H9 (cell line): ENCODE results near the gene NCS1. TPM values are rescaled to one million over a fixed set of nuclear protein-coding genes. Genes with fewer than 3 reads are reported as not detected.

Experiments used
- DNase-seq: peaks from one replicate; pipeline ENCODE4 v3.0.0-alpha.2; 2017
- H2AFZ ChIP-seq: one replicate; pipeline ENCODE4 v1.6.1; 2013; ENCODE audit warnings: mild to moderate bottlenecking, low read length, control low read depth, moderate library complexity
- H2AK5ac ChIP-seq: 2 replicates; pipeline ENCODE4 v1.6.1; 2013; ENCODE audit warnings: low read length, control low read depth, mixed read lengths; ENCODE audit not compliant: insufficient read length
- H2BK120ac ChIP-seq: one replicate; pipeline ENCODE4 v1.6.1; 2013; ENCODE audit warnings: low read depth, mild to moderate bottlenecking, low read length, control low read depth, inconsistent platforms; ENCODE audit not compliant: poor library complexity, severe bottlenecking
- H2BK12ac ChIP-seq: 2 replicates; pipeline ENCODE4 v1.6.1; 2013; ENCODE audit warnings: low read length, control low read depth, mixed read lengths, low read depth; ENCODE audit not compliant: insufficient read length
- H2BK15ac ChIP-seq: 2 replicates; pipeline ENCODE4 v1.6.1; 2013; ENCODE audit warnings: low read depth, low read length, control low read depth
- H2BK20ac ChIP-seq: one replicate; pipeline ENCODE4 v1.6.1; 2013; ENCODE audit warnings: low read depth, mild to moderate bottlenecking, low read length, control low read depth, inconsistent platforms; ENCODE audit not compliant: poor library complexity, severe bottlenecking
- H2BK5ac ChIP-seq: 2 replicates; pipeline ENCODE4 v1.6.1; 2013; ENCODE audit warnings: low read length, control low read depth, mixed read lengths; ENCODE audit not compliant: insufficient read length
- H3K14ac ChIP-seq: 2 replicates; pipeline ENCODE4 v1.6.1; 2013; ENCODE audit warnings: low read length, control low read depth; ENCODE audit not compliant: insufficient read depth
- H3K18ac ChIP-seq: 2 replicates; pipeline ENCODE4 v1.6.1; 2013; ENCODE audit warnings: low read depth, mild to moderate bottlenecking, mixed read lengths, low read length, control low read depth; ENCODE audit not compliant: insufficient read length
- H3K23ac ChIP-seq: 2 replicates; pipeline ENCODE4 v1.6.1; 2013; ENCODE audit warnings: low read length, control low read depth, mixed read lengths, low read depth; ENCODE audit not compliant: insufficient read length
- H3K23me2 ChIP-seq: 2 replicates; pipeline ENCODE4 v1.6.1; 2013; ENCODE audit warnings: low read depth, mild to moderate bottlenecking, mixed read lengths, low read length, control low read depth; ENCODE audit not compliant: insufficient read length, poor library complexity, severe bottlenecking
- H3K27ac ChIP-seq: 2 replicates; pipeline ENCODE4 v1.5.1; 2013; ENCODE audit warnings: low read length, control low read depth, mixed read lengths, low read depth; ENCODE audit not compliant: insufficient read length
- H3K27me3 ChIP-seq: 2 replicates; pipeline ENCODE4 v1.6.1; 2013; ENCODE audit warnings: low read length, control low read depth, inconsistent platforms; ENCODE audit not compliant: insufficient read depth
- H3K4ac ChIP-seq: 2 replicates; pipeline ENCODE4 v1.6.1; 2013; ENCODE audit warnings: low read depth, mild to moderate bottlenecking, control low read depth, inconsistent platforms, low read length, moderate library complexity
- H3K4me1 ChIP-seq: 2 replicates; pipeline ENCODE4 v1.6.1; 2013; ENCODE audit warnings: low read length, control low read depth, inconsistent platforms; ENCODE audit not compliant: insufficient read depth
- H3K4me2 ChIP-seq: 2 replicates; pipeline ENCODE4 v1.6.1; 2013; ENCODE audit warnings: low read length, control low read depth, mixed read lengths; ENCODE audit not compliant: insufficient read length, insufficient read depth
- H3K56ac ChIP-seq: 2 replicates; pipeline ENCODE4 v1.6.1; 2013; ENCODE audit warnings: low read depth, mild to moderate bottlenecking, mixed read lengths, low read length, control low read depth; ENCODE audit not compliant: insufficient read length
- H3K79me1 ChIP-seq: 2 replicates; pipeline ENCODE4 v1.6.1; 2013; ENCODE audit warnings: low read depth, mild to moderate bottlenecking, moderate library complexity, low read length, control low read depth, inconsistent platforms; ENCODE audit not compliant: insufficient read depth, poor library complexity, severe bottlenecking
- H3K79me2 ChIP-seq: 2 replicates; pipeline ENCODE4 v1.6.1; 2013; ENCODE audit warnings: low read length, control low read depth, inconsistent platforms; ENCODE audit not compliant: insufficient read depth
- H3K9ac ChIP-seq: 2 replicates; pipeline ENCODE4 v1.6.1; 2013; ENCODE audit warnings: low read length, control low read depth, mixed read lengths; ENCODE audit not compliant: insufficient read length; ENCODE audit errors: extremely low read depth
- H3K9me3 ChIP-seq: one replicate; pipeline ENCODE4 v1.6.1; 2013; ENCODE audit warnings: low read depth, low read length, inconsistent platforms; ENCODE audit not compliant: control insufficient read depth
- H3T11ph ChIP-seq: one replicate; pipeline ENCODE4 v1.6.1; 2013; ENCODE audit warnings: mild to moderate bottlenecking, low read length, control low read depth, inconsistent platforms
- H4K20me1 ChIP-seq: one replicate; pipeline ENCODE4 v1.6.1; 2013; ENCODE audit not compliant: control insufficient read depth, insufficient read length, insufficient read depth
- H4K5ac ChIP-seq: 2 replicates; pipeline ENCODE4 v1.6.1; 2013; ENCODE audit warnings: low read depth, mild to moderate bottlenecking, mixed read lengths, low read length, control low read depth; ENCODE audit not compliant: insufficient read length
- H4K8ac ChIP-seq: replicated peaks from 2 replicates; pipeline ENCODE4 v1.6.1; 2013; ENCODE audit warnings: low read length, control low read depth, mixed read lengths, low read depth; ENCODE audit not compliant: insufficient read length
- H4K91ac ChIP-seq: 2 replicates; pipeline ENCODE4 v1.6.1; 2013; ENCODE audit warnings: low read depth, mild to moderate bottlenecking, moderate library complexity, mixed read lengths, low read length, control low read depth; ENCODE audit not compliant: insufficient read length
- H3K27ac Mint-ChIP-seq, 3 experiments: 2 replicates in 2 of 3; 3 replicates in 1 of 3; pipeline ENCODE4 v1.8.0; 2020 to 2021; ENCODE audit warnings: mixed read lengths in 3 of 3, mild to moderate bottlenecking in 1 of 3, moderate library complexity in 1 of 3
- H3K27me3 Mint-ChIP-seq: 2 replicates; pipeline ENCODE4 v1.8.0; 2021; ENCODE audit warnings: low read depth, mild to moderate bottlenecking, moderate library complexity, mixed read lengths
- H3K36me3 Mint-ChIP-seq, 3 experiments: 2 replicates in 2 of 3; 3 replicates in 1 of 3; pipeline ENCODE4 v1.8.0; 2020 to 2021; ENCODE audit warnings: low read depth in 3 of 3, mixed read lengths in 3 of 3; ENCODE audit not compliant: insufficient read depth in 1 of 3
- H3K4me1 Mint-ChIP-seq, 2 experiments: 2 replicates each; pipeline ENCODE4 v1.8.0; 2020; ENCODE audit warnings: mixed read lengths in 2 of 2
- H3K4me3 Mint-ChIP-seq, 2 experiments: 2 replicates in 1 of 2; 3 replicates in 1 of 2; pipeline ENCODE4 v1.8.0; 2020 to 2021; ENCODE audit warnings: mild to moderate bottlenecking in 2 of 2, mixed read lengths in 2 of 2, moderate library complexity in 1 of 2
- H3K9me3 Mint-ChIP-seq, 2 experiments: 2 replicates in 1 of 2; 3 replicates in 1 of 2; pipeline ENCODE4 v1.8.0; 2020; ENCODE audit warnings: mild to moderate bottlenecking in 2 of 2, mixed read lengths in 2 of 2, moderate library complexity in 1 of 2
- CTCF ChIP-seq: fragments of 200-600 bp; sonication (generic); conservative IDR thresholded peaks from 3 replicates; pipeline ENCODE4 v1.8.0; 2021; ENCODE audit warnings: antibody characterized with exemption, mild to moderate bottlenecking
- WGBS: extraction: QIAGEN DNeasy Blood & Tissue Kit; methylation state at CpG from one replicate; pipeline ENCODE4 v1.1.7; 2013; ENCODE audit warnings: missing lambda C conversion rate, low lambda C conversion rate, mixed read lengths; ENCODE audit not compliant: insufficient read length; ENCODE audit errors: extremely low coverage; 5-methylcytosine and 5-hydroxymethylcytosine counted together
- total RNA-seq: library from RNA; stranded (reverse); gene quantifications from 2 replicates; pipeline ENCODE4 v1.2.1, GENCODE V29; 2021

The NCS1 gene
- total RNA-seq, 1 experiment from 2014 or later = 38.1 TPM

GRCh38 chr9:130264414-130265350 is 92.5 kb downstream of the NCS1 start:
- Mint-ChIP-seq H3K4me3 (peak overlapping the region; percentile 39 to 79), H3K4me1 (peaks cover 48 to 60% of the 10 kb centered on the region in 2 experiments), H3K36me3 (peaks cover under 1 to 10% (median 4%) of the 10 kb centered on the region in 3 experiments; a peak in 2 of 7 replicates), H3K27ac (peak overlapping the region in 2 of 3 experiments; percentile 46 to 70; a peak in 1 of 7 replicates), H3K27me3 (peaks cover 43% of the 10 kb centered on the region), H3K9me3 (peaks cover 0 to 3% of the 10 kb centered on the region in 2 experiments; a peak in 1 of 5 replicates)
- H2AFZ ChIP-seq = no peak overlapping the region
- no peaks in the 10 kb centered on the region for H3K9me3 ChIP-seq
- peaks cover 14% of the 10 kb centered on the region for H3K23me2 ChIP-seq
- H2BK120ac ChIP-seq = no peak overlapping the region
- H3K4me2 ChIP-seq = peak overlapping the region; percentile 31
- H4K91ac ChIP-seq = no peak overlapping the region
- H2BK20ac ChIP-seq = no peak overlapping the region
- H3K23ac ChIP-seq = no peak overlapping the region
- no peak overlapping the region for H2BK5ac ChIP-seq
- H2AK5ac ChIP-seq = no peak overlapping the region
- no CpG with 5 or more reads among the region's 18 CpGs for WGBS
- H3K18ac ChIP-seq = no peak overlapping the region
- H3K27me3 ChIP-seq = peaks cover 3% of the 10 kb centered on the region; the same call in 1 of the 2 replicates
- no peak overlapping the region for H3K14ac ChIP-seq
- H4K8ac ChIP-seq = no peak overlapping the region
- no peak overlapping the region for H3K9ac ChIP-seq
- no peaks in the 10 kb centered on the region for H3K79me1 ChIP-seq
- no peak overlapping the region for H4K5ac ChIP-seq
- H2BK12ac ChIP-seq = no peak overlapping the region
- H4K20me1 ChIP-seq = no peaks in the 10 kb centered on the region
- H3K27ac ChIP-seq = no peak overlapping the region
- DNase-seq = no peak
- no peak overlapping the region for H2BK15ac ChIP-seq
- no peaks in the 10 kb centered on the region for H3K79me2 ChIP-seq
- no peak overlapping the region for H3T11ph ChIP-seq
- H3K56ac ChIP-seq = no peak overlapping the region
- H3K4ac ChIP-seq = no peak overlapping the region
- no peak for TF ChIP-seq CTCF
- H3K4me1 ChIP-seq = no peaks in the 10 kb centered on the region; the same call in 1 of the 2 replicates
